ENCODE results near the gene DR1.
"Not testable (repeated sequence)": the region's sequence is repeated elsewhere in the genome, so short reads cannot be mapped to it uniquely, and the experiment has no call there.

Gene DR1

GRCh38 chr1:93340090-93340489 is 5.6 kb upstream of the DR1 start:
- DNase-seq (ENCODE audit: low read depth): no peak

GRCh38 chr1:93344484-93344883 is 1.2 kb upstream of the DR1 start:
- no peak for DNase-seq (ENCODE audit: low read depth)

- no peak for DNase-seq (ENCODE audit: low read depth)
Measured at GRCh38 chr1:93344886-93345632, 648 bp upstream of the DR1 start.

GRCh38 chr1:93346421-93346993 is 800 bp downstream of the DR1 start:
- peak; percentile 35 for DNase-seq (ENCODE audit: low read depth)

- DNase-seq (ENCODE audit: low read depth): no peak
Measured at GRCh38 chr1:93347334-93347899, 1.7 kb downstream of the DR1 start.

GRCh38 chr1:93348104-93348728 is 2.5 kb downstream of the DR1 start:
- DNase-seq (ENCODE audit: low read depth): no peak

- no peak for DNase-seq (ENCODE audit: low read depth)
Measured at GRCh38 chr1:93349231-93350135, 3.8 kb downstream of the DR1 start.

- no peak for DNase-seq (ENCODE audit: low read depth)
Measured at GRCh38 chr1:93350322-93350721, 4.6 kb downstream of the DR1 start.

- no peak for DNase-seq (ENCODE audit: low read depth)
Measured at GRCh38 chr1:93350875-93351274, 5.2 kb downstream of the DR1 start.

- not testable (repeated sequence) for DNase-seq (ENCODE audit: low read depth)
Measured at GRCh38 chr1:93351346-93351745, 5.6 kb downstream of the DR1 start.

GRCh38 chr1:93352376-93352775 is 6.7 kb downstream of the DR1 start:
- DNase-seq (ENCODE audit: low read depth): no peak

- no peak for DNase-seq (ENCODE audit: low read depth)
Measured at GRCh38 chr1:93353286-93353685, 7.6 kb downstream of the DR1 start.

GRCh38 chr1:93354749-93355148 is 9.0 kb downstream of the DR1 start:
- no peak for DNase-seq (ENCODE audit: low read depth)

GRCh38 chr1:93357242-93357641 is 11.5 kb downstream of the DR1 start:
- no peak for DNase-seq (ENCODE audit: low read depth)

- no peak for DNase-seq (ENCODE audit: low read depth)
Measured at GRCh38 chr1:93358293-93358692, 12.6 kb downstream of the DR1 start.

GRCh38 chr1:93360111-93360510 is 14.4 kb downstream of the DR1 start:
- DNase-seq (ENCODE audit: low read depth): no peak

GRCh38 chr1:93362237-93362636 is 16.5 kb downstream of the DR1 start:
- DNase-seq (ENCODE audit: low read depth): no peak

GRCh38 chr1:93365813-93366212 is 20.1 kb downstream of the DR1 start:
- no peak for DNase-seq (ENCODE audit: low read depth)

- DNase-seq (ENCODE audit: low read depth): no peak
Measured at GRCh38 chr1:93369734-93370133, 24.0 kb downstream of the DR1 start.

GRCh38 chr1:93374334-93375106 is 28.8 kb downstream of the DR1 start:
- DNase-seq (ENCODE audit: low read depth): no peak

- no peak for DNase-seq (ENCODE audit: low read depth)
Measured at GRCh38 chr1:93384656-93385055, 38.9 kb downstream of the DR1 start.
